ENCODE data around the gene NRXN3.
A peak's percentile ranks its signal among the peaks of the same experiment; 100 is the strongest.

The NRXN3 gene

DNA sequence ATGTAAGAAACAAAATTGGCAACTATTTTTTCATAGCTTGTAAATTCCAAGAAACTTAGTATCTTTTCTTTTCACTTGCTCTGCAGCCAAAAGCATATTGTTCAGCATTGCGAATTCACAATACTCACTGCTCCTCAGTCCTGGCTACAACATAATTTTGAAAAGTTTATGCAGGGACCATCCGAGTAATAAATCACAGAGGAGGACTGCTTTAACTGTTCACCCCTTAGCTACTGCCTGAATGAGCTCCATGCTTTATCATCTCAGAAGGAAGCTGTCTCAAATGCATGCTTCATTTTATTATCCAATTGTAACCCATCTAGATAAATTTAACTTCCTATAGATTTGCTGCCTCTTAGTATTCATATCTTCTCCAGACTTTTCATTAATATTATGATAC, 1213.3 kb downstream of the NRXN3 start:
- no peak for DNase-seq

DNA sequence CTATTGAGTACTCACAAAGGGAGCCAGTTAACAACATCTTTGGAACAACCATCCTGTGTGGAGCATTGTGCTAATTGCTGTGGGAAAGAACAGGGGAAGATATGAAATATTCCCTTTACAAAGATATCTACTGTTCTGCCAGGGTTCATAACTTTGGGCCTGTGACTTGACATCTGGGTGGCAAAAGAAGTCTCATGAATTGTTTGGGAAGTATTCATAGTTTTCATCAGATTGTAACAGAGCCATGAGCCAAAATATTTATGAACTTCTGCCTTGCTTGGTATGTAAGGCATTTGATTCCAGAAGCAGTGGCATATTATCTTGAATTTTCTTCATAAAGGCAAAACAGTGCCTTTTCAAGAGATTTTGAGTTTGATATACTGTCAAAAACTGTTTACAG, 1224.9 kb downstream of the NRXN3 start:
- DNase-seq = peak; percentile 71

DNA sequence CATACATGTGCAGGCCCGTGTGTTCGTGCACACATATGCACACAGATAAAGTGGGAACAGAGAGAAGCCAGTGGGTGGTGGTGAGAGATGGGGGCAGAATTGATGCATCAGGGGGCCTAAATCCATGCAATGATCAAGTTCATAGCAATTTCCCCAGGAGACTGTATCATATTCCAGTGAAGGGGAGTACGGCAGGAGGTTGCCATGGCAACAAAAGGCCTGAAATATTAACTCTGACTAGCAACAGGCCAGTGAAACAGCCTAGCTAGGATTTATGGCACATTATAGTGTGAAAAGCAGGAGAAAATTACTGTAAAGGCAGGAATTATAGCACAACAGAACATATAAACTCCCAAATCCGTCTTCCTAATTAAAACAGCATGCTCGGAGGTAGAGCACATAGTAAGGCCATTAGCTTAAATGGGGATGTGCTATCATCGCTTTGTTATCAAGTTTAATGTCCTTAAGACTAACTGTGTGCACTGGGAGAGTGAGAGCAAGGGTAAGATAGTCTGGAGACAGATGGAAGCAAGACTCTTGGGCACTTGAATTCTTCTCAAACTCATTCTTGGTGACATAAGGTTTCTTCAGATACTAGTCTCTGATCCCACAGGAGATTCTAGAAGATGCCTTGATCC, 1234.8 kb downstream of the NRXN3 start:
- DNase-seq = peak; percentile 38

DNA sequence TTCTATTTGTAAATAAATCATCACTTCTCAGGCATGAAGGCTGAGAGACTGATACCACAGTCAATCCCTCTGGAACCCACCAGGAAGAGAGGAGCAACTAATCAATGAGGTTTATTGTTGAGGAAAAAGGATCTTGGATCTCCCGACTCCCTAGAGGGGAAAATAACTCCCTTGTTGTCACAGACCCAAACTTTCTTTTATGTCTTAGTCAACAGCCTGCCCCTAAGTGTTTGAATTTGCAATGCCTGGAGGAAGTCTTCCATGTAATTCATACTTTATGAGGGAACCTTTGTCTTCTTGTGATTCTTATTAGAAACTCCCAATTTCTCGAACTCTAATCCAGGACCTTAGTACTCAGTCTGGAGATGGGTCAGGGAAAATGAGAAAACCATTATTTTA, 1235.3 kb downstream of the NRXN3 start:
- no peak for DNase-seq

DNA sequence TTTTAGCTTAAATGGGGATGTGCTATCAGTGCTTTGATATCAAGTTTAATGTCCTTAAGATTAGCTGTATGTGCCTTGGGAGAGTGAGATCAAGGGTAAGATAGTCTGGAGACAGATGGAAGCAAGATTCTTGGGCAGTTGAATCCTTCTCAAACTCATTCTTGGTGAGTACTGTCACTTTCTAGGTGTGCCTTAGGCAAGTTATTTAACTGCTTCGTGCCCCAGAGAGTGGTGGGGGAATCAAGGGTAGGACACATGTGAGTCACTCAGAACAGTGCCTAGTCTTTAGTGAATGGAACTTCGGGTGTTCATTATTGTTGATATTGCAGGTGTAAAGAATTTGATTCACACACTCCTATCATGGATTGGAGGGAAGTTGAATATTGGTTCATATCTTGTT, 1237.4 kb downstream of the NRXN3 start:
- no peak for DNase-seq

DNA sequence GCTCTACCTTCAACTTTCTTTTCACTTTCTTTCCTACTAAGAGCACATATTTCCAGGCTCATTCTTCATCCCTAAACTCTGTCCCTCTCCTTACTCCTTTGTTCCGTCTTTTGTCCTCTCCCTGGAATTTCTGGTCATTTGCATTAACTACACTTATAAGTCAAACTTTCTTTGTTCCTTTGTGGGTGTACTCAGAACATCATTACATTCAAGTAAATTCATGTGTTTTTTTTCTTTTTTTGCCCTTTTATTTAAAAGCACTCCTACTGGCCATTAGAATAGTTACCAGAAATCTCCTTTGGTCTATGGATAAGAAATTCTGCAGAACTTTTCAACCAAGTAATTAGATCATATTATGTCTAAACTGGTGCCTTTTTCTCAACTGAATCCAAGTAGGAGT, 1238.5 kb downstream of the NRXN3 start:
- no peak for DNase-seq

DNA sequence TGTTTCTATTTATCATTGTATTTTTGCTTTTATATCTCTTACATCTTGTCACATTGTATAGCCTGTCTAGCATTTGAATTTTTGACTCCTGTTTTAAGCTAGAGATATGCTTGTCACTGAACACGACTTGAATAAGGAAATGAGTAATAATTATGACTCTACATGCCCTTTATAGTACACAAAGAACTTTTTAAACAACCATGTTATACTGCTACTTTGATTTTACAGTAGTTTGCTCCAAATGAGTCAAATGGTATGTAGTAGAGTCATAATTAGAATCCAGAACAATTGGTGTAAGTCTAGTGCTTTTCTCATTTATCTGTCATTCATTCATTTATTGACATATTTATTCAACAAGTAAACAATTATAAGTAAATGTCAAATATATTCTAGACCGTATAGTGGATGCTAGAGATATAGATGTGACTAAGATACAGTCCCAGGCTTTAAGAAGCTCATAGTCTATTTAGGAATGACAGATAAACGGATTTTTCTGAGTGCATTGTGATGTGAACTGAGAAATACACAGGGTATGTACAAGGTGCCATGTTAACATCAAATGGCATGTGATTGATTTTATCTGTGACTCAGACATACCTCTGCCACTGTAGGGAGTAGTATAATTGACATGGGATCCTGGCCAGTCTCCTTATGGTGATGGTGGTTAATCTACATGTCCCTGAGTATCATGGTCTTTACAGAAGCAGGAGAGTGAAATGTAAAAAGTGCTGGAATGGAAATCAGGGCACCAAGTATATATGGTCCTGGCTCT, 1241.4 kb downstream of the NRXN3 start:
- DNase-seq = no peak

DNA sequence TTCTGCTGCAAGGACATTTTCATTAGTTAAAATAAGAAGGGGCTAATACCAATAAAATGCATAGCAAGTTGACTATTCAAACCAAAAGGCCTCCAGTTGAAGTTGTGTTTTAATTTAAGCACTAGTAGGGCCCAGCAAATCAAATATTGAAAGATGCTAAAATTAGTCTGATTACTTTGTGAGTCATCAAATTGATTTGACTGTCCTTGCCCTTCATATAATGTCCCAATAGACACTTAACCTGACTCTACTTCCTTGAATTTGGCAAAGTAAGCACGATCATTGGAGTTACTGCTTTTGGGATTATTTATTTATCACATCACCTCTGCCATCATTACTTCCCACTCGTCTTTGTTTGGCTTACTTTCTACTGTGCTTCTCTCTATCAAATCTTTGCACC, 1242.6 kb downstream of the NRXN3 start:
- DNase-seq = no peak

DNA sequence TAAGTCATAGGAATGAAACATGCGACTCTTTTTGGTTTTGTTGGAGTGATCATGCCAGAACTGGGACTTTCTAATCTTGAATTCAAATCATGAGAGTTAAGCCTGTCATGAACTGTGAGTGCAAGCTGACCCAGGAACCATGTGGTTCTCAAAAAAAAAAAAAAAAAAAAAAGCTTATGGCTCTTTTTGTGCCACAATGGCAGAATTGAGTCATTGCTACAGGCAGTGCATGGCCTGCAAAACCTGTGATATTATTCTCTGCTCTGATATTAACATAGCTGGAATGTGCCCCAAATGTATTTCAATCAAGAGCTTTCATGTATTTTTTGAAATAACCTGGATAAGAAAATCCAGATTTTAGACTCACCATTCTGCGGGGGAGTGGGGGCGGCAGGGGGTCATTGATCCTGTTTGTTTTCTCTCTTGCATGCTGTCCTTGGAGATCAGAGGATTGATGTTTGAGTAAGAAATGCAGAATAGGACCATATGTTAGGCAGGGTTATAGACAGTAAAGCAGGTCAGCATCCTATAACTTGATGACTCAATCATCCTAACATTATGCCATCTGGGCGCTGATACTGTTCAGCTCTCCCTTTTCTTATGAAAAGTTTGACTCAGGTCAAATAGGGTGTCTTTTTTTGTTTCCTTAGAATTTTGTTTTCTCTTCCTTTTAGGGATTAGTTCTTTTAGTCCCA, 1243.7 kb downstream of the NRXN3 start:
- no peak for DNase-seq

DNA sequence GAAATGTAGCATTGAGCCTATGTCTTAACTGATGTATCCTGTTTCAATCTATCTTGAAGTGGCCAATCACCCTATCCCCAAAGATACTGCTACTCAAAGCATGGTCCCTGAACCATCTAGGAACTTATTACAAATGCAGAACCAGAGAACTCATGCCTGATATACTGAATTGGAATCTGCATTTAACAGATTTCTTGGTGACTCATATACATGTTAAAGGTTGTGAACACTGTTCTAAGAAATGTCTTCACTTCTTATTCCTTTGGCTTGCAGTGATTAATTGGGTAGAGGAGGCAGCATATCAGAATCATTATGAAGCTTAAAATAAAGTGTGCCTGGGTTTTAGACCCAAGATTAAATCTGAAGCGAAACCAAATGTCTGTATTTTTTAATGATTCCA, 1245.6 kb downstream of the NRXN3 start:
- no peak for DNase-seq

DNA sequence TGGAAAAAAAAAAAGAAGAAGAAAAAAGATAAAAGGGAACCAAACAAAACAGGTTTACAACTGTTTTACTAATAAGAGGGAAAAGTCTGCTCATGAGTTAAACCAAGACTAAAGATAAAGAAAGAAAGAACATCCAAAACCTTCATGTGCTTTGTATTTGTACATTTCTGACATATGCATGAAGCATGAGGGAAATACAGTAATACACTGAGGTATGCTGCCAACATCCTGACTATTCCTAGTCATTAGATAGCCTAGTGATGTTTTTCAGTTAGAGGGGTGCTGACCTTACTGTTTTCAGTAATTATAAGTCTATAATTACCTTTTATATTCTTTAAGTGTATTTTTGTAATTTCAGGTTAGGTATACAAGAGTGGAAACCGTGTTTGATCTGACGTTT, 1247.8 kb downstream of the NRXN3 start:
- DNase-seq = no peak

DNA sequence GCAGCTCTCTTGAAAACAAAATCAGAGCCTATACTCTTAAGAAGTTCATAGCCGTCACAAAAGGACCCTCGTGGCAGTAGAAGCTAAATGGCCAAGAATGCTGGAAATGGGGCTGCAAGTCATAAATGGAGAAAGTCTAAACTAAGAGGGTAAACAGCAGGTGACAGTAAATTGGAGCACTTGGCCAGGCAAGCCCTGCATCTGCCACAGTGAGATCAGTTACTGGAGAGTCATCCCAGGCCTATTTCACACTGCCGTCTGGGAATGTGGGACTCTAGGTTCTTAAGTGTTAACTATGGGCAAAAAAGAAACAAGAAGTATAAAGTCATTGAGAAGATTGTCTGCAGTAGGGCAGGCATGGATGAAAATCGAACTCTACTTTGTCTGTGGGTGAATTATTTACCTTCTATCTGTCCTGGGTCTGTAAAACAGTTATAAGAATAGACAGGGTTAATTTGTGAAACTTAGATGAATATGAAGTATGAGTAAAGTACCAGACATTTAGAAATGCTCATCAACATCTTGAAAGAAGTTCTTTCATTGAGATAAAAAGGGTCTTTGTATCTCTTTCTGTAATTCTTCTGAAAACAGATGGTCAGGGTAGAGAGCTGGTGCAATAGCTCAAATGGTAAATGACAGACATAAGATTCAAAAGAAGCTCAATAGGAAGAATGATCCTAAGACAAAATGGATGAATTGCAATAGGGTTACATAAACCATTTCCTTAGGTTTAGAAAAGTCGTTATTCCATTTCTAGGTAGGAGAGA, 1248.7 kb downstream of the NRXN3 start:
- no peak for DNase-seq

DNA sequence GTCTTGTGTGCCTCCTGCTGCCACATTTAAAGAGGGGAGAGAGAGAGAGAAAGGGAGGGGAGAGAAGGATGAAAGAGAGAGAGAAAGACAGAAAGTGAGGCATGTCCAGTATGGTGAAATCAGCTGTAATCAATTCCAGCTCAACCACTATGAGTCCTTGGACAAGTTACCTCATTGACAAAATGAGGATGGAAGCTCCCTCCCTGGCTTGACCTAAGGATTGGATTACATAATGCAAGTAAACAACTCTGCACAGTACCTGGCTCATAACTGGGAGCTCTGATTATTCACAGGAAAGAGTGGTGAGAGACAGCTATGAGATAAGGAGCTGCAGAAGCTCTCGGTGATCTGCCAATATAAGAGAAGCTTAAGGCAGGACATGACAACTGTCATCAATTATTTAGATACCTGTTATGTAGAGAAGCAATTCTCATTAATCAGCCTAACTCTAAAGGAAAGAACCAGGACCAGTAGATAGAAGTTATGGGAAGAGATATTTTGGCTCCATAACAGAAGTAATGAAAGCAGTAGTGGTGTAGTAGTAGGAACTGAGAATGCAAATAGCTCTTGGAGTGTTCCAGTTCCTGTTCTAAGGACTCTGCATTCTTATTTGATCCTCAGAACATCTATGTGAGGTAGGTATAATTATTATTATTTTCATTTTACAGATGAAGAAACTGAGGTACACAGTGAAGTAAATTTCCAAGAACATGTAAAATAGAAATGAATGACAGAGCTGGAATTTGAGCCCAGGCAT, 1249.6 kb downstream of the NRXN3 start:
- no peak for DNase-seq

DNA sequence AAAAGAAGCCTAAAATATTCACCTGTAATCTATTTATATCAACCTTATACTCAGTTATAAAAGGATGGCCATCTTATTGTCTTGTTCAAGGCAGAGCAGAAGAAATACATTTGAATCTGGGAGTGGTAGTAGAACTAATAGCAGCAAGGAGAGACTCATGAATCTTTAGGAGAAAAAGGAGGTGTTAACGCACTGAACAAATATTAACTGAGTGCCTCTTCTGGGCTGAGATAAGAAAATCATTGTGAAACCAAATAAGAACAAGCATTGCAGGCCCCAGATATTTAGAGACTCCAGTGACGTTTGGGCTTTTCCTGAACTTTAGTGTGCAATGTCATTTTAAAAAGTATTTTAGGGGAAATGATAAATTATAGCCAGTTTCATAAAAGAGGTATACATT, 1250.6 kb downstream of the NRXN3 start:
- no peak for DNase-seq

DNA sequence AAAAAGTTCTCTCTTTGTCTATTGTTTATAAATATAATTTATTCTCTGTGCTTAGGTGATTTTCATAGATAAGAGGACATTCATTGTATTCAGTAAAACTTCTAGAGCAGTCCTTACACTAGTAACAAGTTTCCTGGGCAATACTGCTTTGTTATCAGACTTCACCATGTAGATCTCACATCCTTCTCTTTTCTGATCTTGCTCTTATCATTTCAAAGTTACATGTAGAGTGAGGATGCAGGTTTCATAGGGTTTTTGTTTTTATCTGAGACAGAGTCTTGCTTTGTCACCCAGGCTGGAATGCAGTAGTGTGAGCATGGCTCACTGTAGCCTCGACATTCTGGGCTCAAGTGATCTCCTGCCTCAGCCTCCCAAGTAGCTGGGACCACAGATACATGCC, 1251.6 kb downstream of the NRXN3 start:
- DNase-seq = no peak

DNA sequence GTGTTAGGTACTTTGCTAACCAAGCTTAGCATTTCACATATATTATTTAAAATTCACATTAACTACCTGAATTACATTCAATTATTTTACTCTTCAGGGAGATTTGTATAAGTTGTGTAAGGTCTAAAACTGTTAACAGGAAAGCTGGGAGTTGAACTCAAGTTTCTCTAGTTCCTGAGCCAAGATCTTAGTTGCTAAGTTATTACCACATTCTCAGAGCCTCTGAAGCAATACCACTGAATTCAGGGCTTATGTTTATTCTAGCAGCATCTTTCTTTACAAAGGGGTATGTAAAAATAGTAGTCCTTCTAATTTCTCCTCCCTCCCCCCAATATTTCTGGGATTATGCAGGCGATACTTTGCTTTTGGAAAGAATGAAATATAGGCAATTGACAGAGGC, 1254.3 kb downstream of the NRXN3 start:
- DNase-seq = no peak

DNA sequence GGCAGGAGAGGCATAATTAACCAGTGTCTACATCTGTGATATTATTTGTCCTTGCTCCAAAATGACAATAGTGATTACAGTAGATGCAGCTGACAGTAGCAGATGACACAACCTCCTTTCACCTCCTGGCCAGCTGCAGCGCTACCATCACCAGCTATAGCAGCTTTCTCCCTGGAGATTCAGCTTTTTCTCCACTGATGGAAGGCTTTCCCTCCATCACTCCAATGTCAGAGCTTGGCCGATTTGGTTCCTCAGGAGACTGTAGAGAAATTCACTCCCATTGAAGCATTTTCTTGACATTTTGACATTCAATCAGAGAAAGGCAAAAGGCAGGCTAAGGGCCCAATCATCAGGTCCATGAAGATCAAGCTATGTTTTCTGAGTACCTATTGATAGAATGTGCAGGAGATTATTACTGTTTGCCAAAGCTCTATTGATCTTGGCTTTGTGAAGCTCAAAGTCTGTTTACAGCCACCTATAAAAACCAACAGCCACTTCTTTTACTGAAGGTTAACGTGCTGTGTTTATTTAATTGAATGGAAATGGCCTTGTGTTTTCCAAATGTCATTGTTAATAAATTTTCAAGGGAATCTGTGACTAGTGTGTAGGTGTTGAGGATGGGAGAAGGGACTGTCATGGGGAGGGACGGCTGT, 1256.1 kb downstream of the NRXN3 start:
- no peak for DNase-seq

DNA sequence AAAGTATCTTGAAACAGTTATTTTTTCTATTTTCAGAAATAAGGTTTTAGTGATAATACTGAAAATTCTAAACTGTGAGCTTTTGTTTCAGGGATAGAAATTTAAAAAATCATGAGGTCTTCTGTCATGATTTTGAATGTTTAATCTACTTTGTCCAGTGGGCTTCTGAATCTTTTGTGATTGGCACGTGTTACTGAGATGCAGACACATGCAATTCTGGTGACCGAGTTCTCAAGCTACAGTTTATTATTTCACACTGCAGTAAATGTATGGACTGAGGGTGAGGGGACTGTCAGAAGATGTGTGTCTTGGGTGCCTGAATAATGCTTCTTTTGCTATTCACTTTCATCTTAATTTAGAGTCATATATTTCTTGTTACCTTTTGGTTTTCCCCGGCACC, 1262.5 kb downstream of the NRXN3 start:
- DNase-seq = no peak

DNA sequence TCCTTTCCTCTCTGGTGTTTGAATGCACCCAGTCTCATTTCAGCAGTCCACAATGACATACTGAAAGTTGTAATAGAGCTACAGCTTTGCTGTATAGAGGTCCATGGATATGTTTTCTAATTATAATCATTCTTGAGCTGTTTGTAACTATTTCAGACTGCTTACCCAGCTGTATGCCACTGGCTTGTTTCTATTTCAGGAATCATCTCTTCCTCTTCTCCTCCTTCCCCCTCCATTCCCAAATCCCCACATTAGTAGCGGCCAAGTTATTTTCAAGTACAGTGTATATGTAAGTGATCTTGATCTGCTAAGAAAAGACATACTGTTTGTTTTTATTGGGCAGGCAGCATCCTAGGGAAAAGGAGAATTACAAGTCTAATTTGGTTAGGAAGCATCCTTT, 1266.2 kb downstream of the NRXN3 start:
- no peak for DNase-seq

DNA sequence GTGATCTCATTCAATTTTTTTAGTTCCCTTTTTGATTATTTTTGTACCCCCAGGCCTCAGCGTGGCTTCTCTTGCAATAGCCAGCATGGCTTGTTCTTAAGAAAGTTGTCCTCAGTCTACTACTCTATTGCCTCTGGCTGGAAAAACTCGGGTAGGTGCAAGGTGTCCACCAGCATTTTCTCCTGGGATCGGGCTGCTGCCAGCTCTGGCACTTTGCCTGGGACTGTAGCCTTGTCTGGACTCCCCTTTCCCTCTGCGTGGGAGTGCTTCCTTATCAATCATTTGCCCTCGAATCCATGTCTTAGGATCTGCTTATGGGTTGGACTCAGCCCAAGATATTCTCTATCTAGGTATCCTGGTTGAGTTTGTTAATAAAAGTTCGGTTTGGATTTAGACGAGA, 1267.8 kb downstream of the NRXN3 start:
- DNase-seq = no peak

DNA sequence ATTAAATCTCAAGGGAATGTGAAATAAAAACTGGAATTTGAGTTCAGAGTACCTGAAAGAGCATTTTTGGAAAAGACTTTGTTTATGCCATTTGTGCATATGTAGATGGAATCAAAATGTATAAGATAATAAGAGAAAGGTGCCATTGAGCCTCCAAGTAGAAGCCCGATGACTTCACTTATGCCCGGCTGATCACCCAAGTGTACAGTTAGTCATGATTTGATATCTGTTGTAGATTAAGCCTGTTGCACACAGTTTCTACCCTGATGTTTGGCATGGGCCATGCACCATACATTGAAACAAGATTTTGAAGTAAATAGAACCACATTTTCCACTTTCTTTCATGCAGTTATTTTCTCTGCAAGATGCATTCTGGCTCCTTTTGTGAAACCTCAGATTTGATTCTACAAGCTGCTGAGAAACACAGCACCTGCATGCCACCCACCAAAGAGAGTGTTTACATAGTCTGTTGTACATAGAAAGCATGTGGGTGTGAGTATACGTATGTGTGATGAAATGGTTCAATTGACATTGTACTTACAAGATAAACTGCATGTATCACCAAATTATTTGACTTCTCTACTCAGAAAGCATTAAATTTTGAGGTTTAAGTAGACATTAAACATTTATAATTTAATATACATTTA, 1268.6 kb downstream of the NRXN3 start:
- DNase-seq = no peak
